Testis (tissue), 3 donors: ENCODE data around the gene HS6ST3. TPM values are rescaled to one million over a fixed set of nuclear protein-coding genes. Genes with fewer than 3 reads are reported as not detected.

Source experiments
- DNase-seq: peaks from one replicate; pipeline ENCODE4 v3.0.0-alpha.2; 2019
- H3K27ac ChIP-seq, 2 donors: fragments of 200-600 bp; sonication (generic); one replicate each; pipeline ENCODE4 v1.5.1; 2019
- H3K27me3 ChIP-seq: fragments of 200-600 bp; sonication (generic); one replicate; pipeline ENCODE4 v1.5.1; 2019
- H3K36me3 ChIP-seq: fragments of 200-600 bp; sonication (generic); one replicate; pipeline ENCODE4 v1.5.1; 2017; ENCODE audit warnings: low read depth; ENCODE audit errors: missing control alignments
- H3K4me1 ChIP-seq: fragments of 200-600 bp; sonication (generic); one replicate; pipeline ENCODE4 v1.5.1; 2019
- H3K4me3 ChIP-seq, 2 donors: fragments of 200-600 bp; sonication (generic); one replicate each; pipeline ENCODE4 v1.5.1; 2017 to 2019
- H3K9me3 ChIP-seq: fragments of 200-600 bp; sonication (generic); one replicate; pipeline ENCODE4 v1.5.1; 2017
- CTCF ChIP-seq, 3 experiments: fragments of 450-650 bp in 2 of 3; fragments of 200-600 bp in 1 of 3; sonication (generic) in 1 of 3; IDR thresholded peaks; one replicate each; pipeline ENCODE4 v1.5.1; 2016 to 2019; ENCODE audit warnings: antibody characterized with exemption in 3 of 3, mild to moderate bottlenecking in 2 of 3, moderate library complexity in 1 of 3
- POLR2A ChIP-seq: fragments of 450-650 bp; IDR thresholded peaks from one replicate; pipeline ENCODE4 v1.6.1; 2017; ENCODE audit warnings: antibody characterized with exemption, mild to moderate bottlenecking, moderate library complexity
- WGBS, 2 donors: methylation state at CpG; one replicate each; pipeline ENCODE4 v1.1.5; 2018; 5-methylcytosine and 5-hydroxymethylcytosine counted together
- intact Hi-C: fragments of 100-400 bp; cut with DNase I; formaldehyde crosslinking; loops from one replicate; pipeline ENCODE4 v1.15.1; 2023; ENCODE audit warnings: low total_unique reads
- polyA plus RNA-seq: library from polyadenylated mRNA; stranded (reverse); fragments of 350-450 nt; fragmentation: Illumina TruSeq; extraction: RNeasy Lipid Tissue Mini Kit (QIAGEN cat#74804); gene quantifications from one replicate; pipeline ENCODE4 v1.2.3, GENCODE V29; 2014; ENCODE audit warnings: low read depth, low replicate concordance; ENCODE audit not compliant: insufficient read depth
- total RNA-seq, 2 donors: library from RNA; depleted of rRNA; stranded (reverse); fragments of >200 nt; gene quantifications; one replicate each; pipeline ENCODE4 v1.2.3, GENCODE V29; 2016

The HS6ST3 gene
- total and polyA plus RNA-seq, 3 donors from 2014 or later = 0.87 to 1.3 (median 1.3) TPM

- H3K4me1 ChIP-seq = no peaks in the 10 kb centered on the region
- no peaks in the 10 kb centered on the region for H3K27me3 ChIP-seq
- no peaks in the 10 kb centered on the region for H3K36me3 ChIP-seq
- no peak for TF ChIP-seq CTCF (IDR thresholded peaks at IDR 0.05)
- no peak for TF ChIP-seq POLR2A
- no peak overlapping the region for H3K4me3 ChIP-seq
- WGBS, 2 donors = 74 to 83% methylated on average over 1 of the region's 1 CpG
- intact Hi-C loops = no loop called here
- DNase-seq = no peak
- H3K9me3 ChIP-seq = no peaks in the 10 kb centered on the region
- no peak overlapping the region for H3K27ac ChIP-seq
These were observed 159.1 kb downstream of the HS6ST3 start for GRCh38 chr13:96248996-96249395.

- Histone ChIP-seq H3K27ac (no peak overlapping the region), H3K4me3 (no peak overlapping the region), H3K9me3 (no peaks in the 10 kb centered on the region), H3K27me3 (no peaks in the 10 kb centered on the region), H3K36me3 (no peaks in the 10 kb centered on the region), H3K4me1 (no peaks in the 10 kb centered on the region)
- no peak for DNase-seq
- intact Hi-C loops = no loop called here
- no peak for TF ChIP-seq POLR2A
- TF ChIP-seq CTCF (IDR thresholded peaks at IDR 0.05) = no peak
- 94 to 95% methylated on average over 3 to 4 of the region's 4 CpGs for WGBS, 2 donors
These were observed 163.0 kb downstream of the HS6ST3 start for GRCh38 chr13:96252903-96253302.

GRCh38 chr13:96273196-96273595 lies 183.3 kb downstream of the HS6ST3 start:
- TF ChIP-seq POLR2A (no peak), CTCF (IDR thresholded peaks at IDR 0.05) (no peak)
- WGBS, 2 donors = 72 to 86% methylated on average over 1 of the region's 1 CpG
- H3K27me3 ChIP-seq = no peaks in the 10 kb centered on the region

GRCh38 chr13:96274046-96274445 lies 184.1 kb downstream of the HS6ST3 start:
- no peak for DNase-seq
- intact Hi-C loops = no loop called here
- no peaks in the 10 kb centered on the region for H3K9me3 ChIP-seq
- no peaks in the 10 kb centered on the region for H3K27me3 ChIP-seq
- H3K27ac ChIP-seq = no peak overlapping the region
- no peaks in the 10 kb centered on the region for H3K4me1 ChIP-seq
- 72 to 95% methylated on average over 2 of the region's 2 CpGs for WGBS, 2 donors
- H3K4me3 ChIP-seq = no peak overlapping the region
- TF ChIP-seq CTCF (IDR thresholded peaks at IDR 0.05) = no peak
- no peak for TF ChIP-seq POLR2A
- H3K36me3 ChIP-seq = no peaks in the 10 kb centered on the region

More at GRCh38 chr13:96273196-96273595, 183.3 kb downstream of the HS6ST3 start:
- H3K27ac ChIP-seq = no peak overlapping the region
- H3K36me3 ChIP-seq = no peaks in the 10 kb centered on the region
- H3K4me3 ChIP-seq = no peak overlapping the region
- DNase-seq = no peak
- no peaks in the 10 kb centered on the region for H3K9me3 ChIP-seq
- no peaks in the 10 kb centered on the region for H3K4me1 ChIP-seq
- intact Hi-C loops = no loop called here

- Histone ChIP-seq H3K4me3 (no peak overlapping the region), H3K27me3 (no peaks in the 10 kb centered on the region), H3K27ac (no peak overlapping the region), H3K4me1 (no peaks in the 10 kb centered on the region), H3K9me3 (no peaks in the 10 kb centered on the region), H3K36me3 (no peaks in the 10 kb centered on the region)
- no peak for DNase-seq
- no peak for TF ChIP-seq CTCF (IDR thresholded peaks at IDR 0.05)
- no peak for TF ChIP-seq POLR2A
- intact Hi-C loops = no loop called here
- 85 to 86% methylated on average over 3 of the region's 3 CpGs for WGBS, 2 donors
These were observed 190.0 kb downstream of the HS6ST3 start for GRCh38 chr13:96279904-96280303.
